ENCODE measurements around the gene EML1.
A peak's percentile ranks its signal among the peaks of the same experiment; 100 is the strongest.

EML1 gene

DNA sequence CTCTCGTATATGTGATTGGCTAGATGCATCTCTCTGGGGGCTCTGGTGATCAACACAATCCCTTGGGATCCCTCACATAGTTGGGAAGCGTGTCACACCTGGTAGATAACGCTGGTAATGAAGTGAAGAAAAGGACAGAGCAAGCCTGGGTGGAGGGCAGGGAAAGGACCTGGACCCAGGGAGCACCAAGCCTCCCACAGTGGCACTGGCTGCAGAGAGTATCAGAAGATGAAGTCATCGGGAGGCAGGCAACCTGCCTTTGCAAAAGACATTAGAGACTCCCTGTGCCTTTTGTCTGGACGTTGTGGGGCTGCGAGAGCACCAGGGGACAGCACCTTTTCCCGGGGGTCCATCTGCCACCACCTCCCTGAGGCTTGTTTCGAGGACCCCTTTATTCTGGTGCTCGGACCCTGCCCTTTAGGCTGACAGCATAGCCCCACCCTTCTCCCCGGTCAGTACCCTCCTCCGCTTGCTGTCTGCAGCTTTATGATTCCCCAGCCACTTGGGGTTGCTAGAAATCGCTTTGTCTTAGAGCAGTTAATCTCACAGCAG, 116.4 kb downstream of the EML1 start:
- no peak for DNase-seq

DNA sequence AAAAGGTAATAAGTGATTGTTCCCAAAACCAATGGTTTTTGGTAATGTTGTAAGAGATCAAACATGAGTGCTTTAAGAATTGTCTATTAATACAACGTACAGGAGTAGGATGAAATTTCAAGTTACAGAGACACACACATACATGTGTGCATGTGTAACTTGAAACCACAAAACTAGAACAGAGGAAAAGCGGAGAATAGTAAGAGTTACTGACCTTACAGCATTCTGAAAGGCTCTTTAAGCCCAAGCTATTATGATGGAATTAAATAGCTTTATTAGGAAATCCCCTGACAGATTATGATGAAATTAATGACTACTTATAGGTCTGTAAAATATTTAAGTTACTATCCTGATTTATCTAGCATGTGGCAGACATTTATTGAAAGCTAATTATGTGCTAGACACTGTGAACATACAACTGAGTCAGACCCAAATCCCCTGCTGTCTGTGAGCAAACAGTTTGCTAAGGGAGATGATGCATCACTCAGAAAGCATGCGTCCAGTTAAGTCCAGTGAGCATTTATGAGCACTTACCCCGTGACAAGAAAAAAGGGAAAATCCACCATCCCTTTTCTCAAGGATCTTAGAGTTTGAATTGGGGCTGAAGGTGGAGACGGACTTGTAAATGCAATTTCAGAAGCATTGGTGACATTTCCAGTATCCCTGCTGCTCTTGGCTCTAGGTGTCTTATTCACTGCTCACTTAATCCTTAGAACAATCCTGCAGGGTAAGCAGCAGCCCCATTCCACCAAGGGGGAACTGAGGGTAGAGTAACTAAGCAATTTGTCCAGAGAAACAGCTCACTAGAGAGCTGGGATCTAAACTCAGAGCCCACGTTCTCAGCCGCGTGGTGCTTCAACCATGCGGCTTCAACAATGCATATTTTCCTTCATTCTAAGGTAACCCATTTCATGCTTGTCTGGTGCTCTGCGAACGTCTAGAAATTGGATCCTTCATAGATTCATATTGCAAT, 117.4 kb downstream of the EML1 start:
- no peak for DNase-seq

DNA sequence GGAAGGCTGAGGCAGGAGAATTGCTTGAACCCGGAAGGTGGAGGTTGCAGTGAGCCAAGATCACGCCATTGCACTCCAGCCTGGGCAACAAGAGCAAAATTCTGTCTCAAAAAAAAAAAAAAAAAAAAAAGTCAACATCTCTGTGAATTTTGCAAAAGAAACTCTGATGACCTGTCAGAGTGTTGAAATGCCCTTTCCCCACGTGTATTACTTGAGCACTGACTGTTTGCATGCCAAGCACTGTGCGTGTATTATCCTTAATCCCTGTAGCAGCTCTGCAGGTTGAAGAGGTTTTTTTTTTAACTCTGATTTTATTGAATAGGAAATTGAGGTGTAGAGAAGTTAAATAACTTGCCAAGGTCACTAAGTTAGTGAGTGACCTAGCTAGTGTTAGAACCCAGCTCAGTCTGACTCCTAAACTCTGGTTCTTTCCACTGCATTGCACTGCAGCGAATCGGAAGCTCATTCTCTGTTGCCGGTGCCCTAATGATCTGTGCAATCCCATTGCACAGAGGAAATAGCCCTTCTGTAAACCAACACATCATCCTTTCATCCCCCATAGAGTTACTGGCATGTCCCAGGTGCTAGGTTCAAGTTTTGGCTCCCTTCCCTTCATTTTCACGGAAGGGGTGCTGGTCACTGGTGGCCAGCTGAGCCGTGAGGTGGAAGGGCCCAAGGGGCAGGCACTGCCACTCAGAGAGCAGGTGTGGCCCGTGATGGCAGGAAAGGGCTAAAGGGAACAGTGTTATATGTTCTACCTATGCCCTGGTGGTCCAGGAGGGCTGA, 122.3 kb downstream of the EML1 start:
- no peak for DNase-seq

GRCh38 chr14:99916091-99916383, 122.8 kb downstream of the EML1 start:
- DNase-seq, result no peak

GRCh38 chr14:99918781-99919180, 125.6 kb downstream of the EML1 start:
- no peak for DNase-seq

- DNase-seq, result no peak
These were observed 128.2 kb downstream of the EML1 start for GRCh38 chr14:99921425-99921824.

GRCh38 chr14:99924379-99924778, 131.2 kb downstream of the EML1 start:
- DNase-seq, result no peak

- peak; percentile 21 for DNase-seq
These were observed 132.3 kb downstream of the EML1 start for GRCh38 chr14:99925471-99925870.

DNA sequence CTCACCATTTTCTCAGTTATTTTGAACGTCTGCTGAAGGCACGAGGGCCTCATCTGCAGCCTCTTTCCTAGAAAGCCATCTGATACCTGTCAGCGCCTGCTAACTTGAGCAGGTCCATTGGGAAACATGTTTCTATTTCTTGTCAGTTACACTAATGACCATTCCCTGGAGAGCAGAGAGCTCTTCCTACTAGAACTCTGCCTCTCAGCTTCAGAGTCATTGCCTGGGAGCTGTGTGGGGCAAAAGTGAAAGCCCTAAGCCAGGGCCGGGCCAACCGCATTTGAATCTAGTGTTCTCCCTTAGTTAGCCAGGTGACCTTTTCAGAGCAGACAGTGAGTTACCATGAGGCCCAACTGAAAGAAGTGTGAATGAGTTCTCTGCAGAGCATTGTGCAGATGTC, 135.8 kb downstream of the EML1 start:
- no peak for DNase-seq

DNA sequence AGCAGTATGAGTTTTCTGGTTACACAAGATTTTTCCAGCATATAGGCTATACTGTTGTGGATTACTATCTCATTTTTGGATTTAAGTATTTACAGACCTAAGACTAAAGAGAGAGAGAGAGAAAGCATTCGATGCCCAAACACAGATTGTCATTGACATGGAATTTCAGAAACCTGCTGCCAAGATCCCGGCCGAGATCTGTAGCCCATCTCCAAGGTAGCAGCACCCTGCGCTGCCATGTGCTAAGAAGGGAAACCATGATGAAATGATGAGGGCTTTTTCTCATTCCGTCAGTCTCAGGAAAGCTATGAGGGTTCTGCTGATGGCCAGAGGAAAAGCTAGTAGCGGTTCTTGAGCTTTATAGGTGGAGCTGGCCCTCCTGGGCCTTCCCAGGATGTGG, 136.4 kb downstream of the EML1 start:
- DNase-seq, result no peak

DNA sequence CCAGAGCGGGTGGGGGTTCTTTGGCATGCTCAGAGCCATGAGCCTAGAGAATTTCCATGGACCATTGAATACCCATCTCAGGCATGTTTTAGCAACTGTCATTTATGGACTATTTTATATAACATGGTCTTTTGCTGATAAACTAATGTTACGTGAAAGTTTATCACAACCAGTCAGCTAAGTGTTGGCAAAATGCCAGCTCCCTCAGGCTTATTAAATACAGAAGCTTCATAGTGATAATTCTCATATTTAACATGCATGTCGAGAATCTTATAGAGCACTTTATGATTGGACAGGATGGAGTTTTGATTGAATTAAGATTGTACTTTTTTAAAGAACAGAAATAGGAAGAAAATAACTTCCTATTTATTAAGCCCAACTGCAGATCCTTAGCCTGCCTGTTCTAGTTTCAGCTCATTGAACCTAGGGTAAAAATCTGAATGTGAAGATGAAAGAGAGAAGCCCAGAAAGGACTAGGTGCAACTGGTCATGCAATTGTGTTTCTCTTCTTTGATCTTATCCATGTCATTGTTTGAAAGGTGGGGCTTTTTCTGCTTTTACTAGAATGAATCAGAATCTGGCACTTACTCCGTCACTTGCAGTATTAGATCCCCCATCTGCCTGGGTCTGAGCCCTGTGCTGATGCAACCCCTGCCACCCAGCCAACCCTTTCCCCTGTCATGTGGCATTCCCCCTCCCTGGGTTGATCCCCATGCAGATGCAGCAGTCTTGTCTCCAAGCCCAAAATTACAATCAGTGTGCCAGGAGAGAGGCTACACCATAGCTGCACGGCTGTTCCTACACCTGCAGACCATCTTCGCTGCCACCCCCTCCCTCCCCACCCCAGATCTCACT, 137.4 kb downstream of the EML1 start:
- DNase-seq, result no peak

GRCh38 chr14:99931308-99931707, 138.1 kb downstream of the EML1 start:
- no peak for DNase-seq

DNA sequence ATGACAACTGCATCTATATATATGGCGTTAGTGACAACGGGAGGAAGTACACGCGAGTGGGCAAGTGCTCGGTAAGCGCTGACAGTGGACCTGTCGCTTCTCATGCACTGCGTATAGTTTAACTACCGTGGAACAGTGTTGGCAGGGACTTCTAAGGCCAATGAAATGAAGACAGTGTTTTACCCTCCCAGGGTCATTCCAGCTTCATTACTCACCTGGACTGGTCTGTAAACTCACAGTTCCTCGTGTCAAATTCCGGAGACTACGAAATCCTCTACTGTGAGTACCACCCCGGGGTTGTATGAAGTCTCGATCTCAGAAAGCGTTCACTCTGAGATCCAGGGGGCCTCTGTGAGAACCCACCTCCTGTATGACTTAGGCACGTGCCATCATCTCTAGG, 142.8 kb downstream of the EML1 start:
- DNase-seq, result no peak

- DNase-seq, result no peak
These were observed 143.7 kb downstream of the EML1 start for GRCh38 chr14:99936738-99937474.

GRCh38 chr14:99937475-99938244, 144.4 kb downstream of the EML1 start:
- no peak for DNase-seq

GRCh38 chr14:99938376-99938775, 145.2 kb downstream of the EML1 start:
- DNase-seq, result no peak

GRCh38 chr14:99938896-99939295, 145.7 kb downstream of the EML1 start:
- no peak for DNase-seq

- DNase-seq, result no peak
These were observed 146.2 kb downstream of the EML1 start for GRCh38 chr14:99939421-99939820.

GRCh38 chr14:99940064-99940463, 146.9 kb downstream of the EML1 start:
- DNase-seq, result no peak

DNA sequence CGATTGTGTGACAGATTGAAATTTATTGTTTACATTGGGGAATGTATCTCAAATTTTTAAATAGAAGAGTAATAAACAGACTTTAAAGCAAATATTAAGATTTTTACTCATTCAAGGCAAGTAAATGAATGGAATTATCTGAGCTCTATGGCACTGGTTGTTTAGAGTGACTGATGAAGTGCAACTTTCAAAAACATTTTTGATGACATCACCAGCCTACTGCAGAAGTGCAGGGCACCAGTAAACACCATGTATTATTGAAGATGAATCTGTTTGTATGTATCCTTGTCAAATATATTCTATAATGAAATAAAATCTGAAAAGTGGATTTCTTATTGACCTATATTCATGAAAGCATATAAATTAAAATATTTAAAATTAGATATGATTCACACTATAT, 148.0 kb downstream of the EML1 start:
- no peak for DNase-seq

DNA sequence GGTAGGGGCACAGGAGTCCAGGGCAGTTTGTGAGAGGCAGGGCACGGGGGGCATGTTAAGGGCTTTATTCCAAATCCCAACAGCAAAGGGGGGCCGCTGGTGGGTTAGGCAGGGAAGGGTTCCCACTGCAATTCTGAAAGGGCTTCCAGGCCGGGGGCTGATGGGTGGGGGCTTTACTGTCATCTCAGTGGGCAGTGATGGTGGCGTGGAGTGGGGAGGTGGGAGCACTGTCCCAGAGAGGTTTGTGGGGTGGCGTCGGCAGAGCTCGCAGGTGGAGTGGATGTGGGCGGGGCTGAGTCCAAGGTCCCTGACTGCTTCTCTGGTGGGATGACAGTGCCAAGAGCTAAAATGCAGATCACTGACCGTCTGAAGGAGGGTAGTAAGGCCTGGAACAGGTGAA, 150.4 kb downstream of the EML1 start:
- no peak for DNase-seq
